Activated CD4-positive, alpha-beta T cell treated with anti-CD3 and anti-CD28 coated beads, Interleukin-2, amount 10 ng/mL, durations not matched to agents 24 days and 14 days (primary cell): ENCODE data around the gene ZNF429. TPM values are rescaled to one million over a fixed set of nuclear protein-coding genes. Genes with fewer than 3 reads are reported as not detected.

ENCODE experiments used
- total RNA-seq: library from RNA; stranded (reverse); gene quantifications from 2 replicates; pipeline ENCODE4 v1.2.3, GENCODE V29; 2022

Gene ZNF429
- total RNA-seq, 1 donor from 2014 or later = 3.3 TPM

Other genes with a start within 250 kb of the ZNF429 start
- 10.1 TPM in 2 replicates for gene ZNF708, start 176.2 kb upstream of the ZNF429 start, total RNA-seq
- gene ZNF738, start 146.6 kb upstream of the ZNF429 start, total RNA-seq = 11.5 and 11.8 TPM in 2 replicates
- gene ZNF493, start 108.5 kb upstream of the ZNF429 start, total RNA-seq = 12.2 and 12.5 TPM in 2 replicates